ENCODE data around the gene CMTM5.
"Not testable (repeated sequence)": the region's sequence is repeated elsewhere in the genome, so short reads cannot be mapped to it uniquely, and the experiment has no call there.

The CMTM5 gene

GRCh38 chr14:23385244-23385641, 8.4 kb downstream of the CMTM5 start:
- no peaks in the 10 kb centered on the region for H4K20me1 ChIP-seq (ENCODE audit: insufficient read depth)
- no peak overlapping the region for H2AFZ ChIP-seq (ENCODE audit: low read depth)
- no peaks in the 10 kb centered on the region for H3K4me1 ChIP-seq (ENCODE audit: low read depth, poor library complexity, severe bottlenecking)
- H3K27ac ChIP-seq: no peak overlapping the region
- TF ChIP-seq CTCF (conservative IDR thresholded peaks at IDR 0.05; ENCODE audit: low read depth, low read length): no peak
- no peak overlapping the region for H3K4me3 ChIP-seq (IDR thresholded peaks at IDR 0.05; ENCODE audit: insufficient read depth, low read depth, low read length)
- no peaks in the 10 kb centered on the region for H3K79me2 ChIP-seq (ENCODE audit: insufficient read depth, low read depth)
- no peak overlapping the region for H3K9ac ChIP-seq
- peaks cover 7% of the 10 kb centered on the region; the same call in 1 of the 2 replicates for H3K27me3 ChIP-seq (ENCODE audit: insufficient read depth, low read depth)
- no peaks in the 10 kb centered on the region for H3K36me3 ChIP-seq (ENCODE audit: insufficient read depth)
- H3K4me2 ChIP-seq: no peak overlapping the region

GRCh38 chr14:23385642-23386265, 8.9 kb downstream of the CMTM5 start:
- Histone ChIP-seq H3K4me1 (ENCODE audit: low read depth, poor library complexity, severe bottlenecking) (no peaks in the 10 kb centered on the region), H3K27me3 (ENCODE audit: insufficient read depth, low read depth) (peaks cover 7% of the 10 kb centered on the region; the same call in 1 of the 2 replicates), H3K4me3 (IDR thresholded peaks at IDR 0.05; ENCODE audit: insufficient read depth, low read depth, low read length) (no peak overlapping the region), H4K20me1 (ENCODE audit: insufficient read depth) (no peaks in the 10 kb centered on the region), H3K27ac (no peak overlapping the region), H3K4me2 (no peak overlapping the region), H3K79me2 (ENCODE audit: insufficient read depth, low read depth) (no peaks in the 10 kb centered on the region), H3K36me3 (ENCODE audit: insufficient read depth) (no peaks in the 10 kb centered on the region), H3K9ac (no peak overlapping the region), H2AFZ (ENCODE audit: low read depth) (no peak overlapping the region)
- no peak for TF ChIP-seq CTCF (conservative IDR thresholded peaks at IDR 0.05; ENCODE audit: low read depth, low read length)

GRCh38 chr14:23386266-23386657, 9.4 kb downstream of the CMTM5 start:
- H3K27me3 ChIP-seq (ENCODE audit: insufficient read depth, low read depth); H3K4me1 ChIP-seq (ENCODE audit: low read depth, poor library complexity, severe bottlenecking); H3K36me3 ChIP-seq (ENCODE audit: insufficient read depth); H3K4me2 ChIP-seq; H3K79me2 ChIP-seq (ENCODE audit: insufficient read depth, low read depth); H3K9ac ChIP-seq; H3K27ac ChIP-seq; H3K4me3 ChIP-seq (IDR thresholded peaks at IDR 0.05; ENCODE audit: insufficient read depth, low read depth, low read length); H4K20me1 ChIP-seq (ENCODE audit: insufficient read depth); H2AFZ ChIP-seq (ENCODE audit: low read depth): not testable (repeated sequence)

GRCh38 chr14:23386999-23387398, 10.2 kb downstream of the CMTM5 start:
- Histone ChIP-seq H2AFZ (ENCODE audit: low read depth) (no peak overlapping the region), H3K4me3 (IDR thresholded peaks at IDR 0.05; ENCODE audit: insufficient read depth, low read depth, low read length) (no peak overlapping the region), H3K27ac (no peak overlapping the region), H3K4me2 (no peak overlapping the region), H3K9ac (no peak overlapping the region), H3K36me3 (ENCODE audit: insufficient read depth) (no peaks in the 10 kb centered on the region), H4K20me1 (ENCODE audit: insufficient read depth) (no peaks in the 10 kb centered on the region), H3K4me1 (ENCODE audit: low read depth, poor library complexity, severe bottlenecking) (no peaks in the 10 kb centered on the region), H3K79me2 (ENCODE audit: insufficient read depth, low read depth) (no peaks in the 10 kb centered on the region), H3K27me3 (ENCODE audit: insufficient read depth, low read depth) (peaks cover 16% of the 10 kb centered on the region; the same call in 1 of the 2 replicates)
- no peak for TF ChIP-seq CTCF (conservative IDR thresholded peaks at IDR 0.05; ENCODE audit: low read depth, low read length)
